Pancreas (tissue), 10 donors: ENCODE data around the gene SRGAP3. TPM values are rescaled to one million over a fixed set of nuclear protein-coding genes. Genes with fewer than 3 reads are reported as not detected.

Experiments
- ATAC-seq, 4 donors: fragments of 200-7000 bp; cut with Tn5 transposase; one replicate each; pipeline versions ENCODE4 v1.8.0 to v1.9.1; 2020; ENCODE audit warnings: mild to moderate bottlenecking in 4 of 4, moderate library complexity in 4 of 4
- DNase-seq, 6 donors: peaks; one replicate each; pipeline ENCODE4 v3.0.0-alpha.2; 2020
- FAIRE-seq: peaks from 2 replicates; lab custom pipeline; 2012; peaks lifted over from hg19 to GRCh38; lab: Jason Lieb, UNC
- H3K27ac ChIP-seq, 4 donors: fragments of 200-600 bp; sonication (generic); 1 replicate in 3 of 4; 2 replicates in 1 of 4; pipeline versions ENCODE4 v1.5.0 to v1.8.0; 2020
- H3K27me3 ChIP-seq, 4 donors: fragments of 200-600 bp; one replicate each; pipeline ENCODE4 v1.8.0; 2021
- H3K36me3 ChIP-seq, 3 donors: fragments of 200-600 bp; sonication (generic) in 1 of 3; one replicate each; pipeline versions ENCODE4 v1.5.0 to v1.8.0; 2020 to 2021
- H3K4me1 ChIP-seq, 3 donors: fragments of 200-600 bp; one replicate each; pipeline ENCODE4 v1.8.0; 2021
- H3K4me3 ChIP-seq, 4 donors: fragments of 200-600 bp; sonication (generic) in 2 of 4; one replicate each; pipeline versions ENCODE4 v1.5.0 to v1.8.0; 2020 to 2021
- H3K9me3 ChIP-seq, 4 donors: fragments of 200-600 bp; one replicate each; pipeline ENCODE4 v1.8.0; 2021
- CTCF ChIP-seq, 4 donors: fragments of 200-600 bp; sonication (generic) in 3 of 4; IDR thresholded peaks; one replicate each; pipeline versions ENCODE4 v1.5.0 to v1.8.0; 2021; ENCODE audit warnings: antibody characterized with exemption in 4 of 4
- WGBS, 2 donors: extraction: QIAGEN DNeasy Blood & Tissue Kit; methylation state at CpG; one replicate each; pipeline ENCODE4 v1.1.7; 2013; 5-methylcytosine and 5-hydroxymethylcytosine counted together
- intact Hi-C, 3 donors: fragments of 100-400 bp; cut with DNase I; formaldehyde crosslinking; loops; one replicate each; pipeline versions ENCODE4 v1.11.1 to v1.14.2; 2022
- polyA plus RNA-seq, 2 donors: library from polyadenylated mRNA; stranded (reverse); fragments of 200-250 nt; gene quantifications; one replicate each; pipeline ENCODE4 v1.2.3, GENCODE V29; 2013
- total RNA-seq, 6 donors: library from RNA; stranded (reverse); fragmentation: NEBNext Ultra II Directional in 4 of 6; extraction: Animal tissue kit (Norgen Biotek cat#: 25700) in 4 of 6; gene quantifications; one replicate each; pipeline versions ENCODE4 v1.2.1 to v1.2.4, GENCODE V29; 2021 to 2023
- donor health status: healthy with polysubstance abuse.
- donor health status: DM: no; HTN: no; CAD: no; lungs with moderate emphysema.
- donor health status: DM: no; HTN: no; CAD: no.
- donor health status: control.
- donor health status: control.
- donor health status: Bipolar disorder and iron deficiency.
- donor health status: DM: yes; HTN: yes; CAD: no.
- donor health status: DM: no; HTN: no; CAD: no.
- donor health status: DM: no; HTN: no; CAD: no.
- donor health status: DM: yes; HTN: yes; CAD: no.

SRGAP3 gene
- total and polyA plus RNA-seq, 8 donors: 1.9 to 6.5 (median 3.0) TPM

GRCh38 chr3:9250236-9250635 is 790 bp upstream of the SRGAP3 start:
- FAIRE-seq: no peak
- no peak for ATAC-seq
- no peak for TF ChIP-seq CTCF (IDR thresholded peaks at IDR 0.05)
- intact Hi-C loops: no loop called here
- Histone ChIP-seq H3K9me3 (no peaks in the 10 kb centered on the region), H3K4me1 (peaks cover 0 to 4% (median 0%) of the 10 kb centered on the region in 3 donors), H3K27ac (peak overlapping the region in 3 of 4 donors; percentile 42 to 58 (median 57)), H3K36me3 (no peaks in the 10 kb centered on the region), H3K27me3 (no peaks in the 10 kb centered on the region), H3K4me3 (no peak overlapping the region)
- 60 to 61% methylated on average over 4 of the region's 4 CpGs for WGBS, 2 donors
- DNase-seq: no peak

- Histone ChIP-seq H3K36me3 (no peaks in the 10 kb centered on the region), H3K4me1 (peaks cover 0 to 4% (median 0%) of the 10 kb centered on the region in 3 donors), H3K9me3 (no peaks in the 10 kb centered on the region), H3K27ac (peak overlapping the region in 1 of 4 donors; percentile 58), H3K4me3 (peak overlapping the region; percentile 16 to 51 (median 41)), H3K27me3 (no peaks in the 10 kb centered on the region)
- DNase-seq (no peak), FAIRE-seq (no peak), ATAC-seq (peak in 3 of 4 donors; percentile 34 to 49 (median 41))
- intact Hi-C loops: no loop called here
- WGBS, 2 donors: 6 to 8% methylated on average over 13 of the region's 13 CpGs
- no peak for TF ChIP-seq CTCF (IDR thresholded peaks at IDR 0.05)
Measured at GRCh38 chr3:9248522-9249271, 749 bp downstream of the SRGAP3 start.

- no peak for TF ChIP-seq CTCF (IDR thresholded peaks at IDR 0.05)
- Histone ChIP-seq H3K4me1 (peaks cover 0 to 4% (median 0%) of the 10 kb centered on the region in 3 donors), H3K9me3 (no peaks in the 10 kb centered on the region), H3K27me3 (no peaks in the 10 kb centered on the region), H3K27ac (no peak overlapping the region), H3K36me3 (no peaks in the 10 kb centered on the region), H3K4me3 (peak overlapping the region in 2 of 4 donors; percentile 47 to 51)
- FAIRE-seq (no peak), DNase-seq (no peak), ATAC-seq (no peak)
- intact Hi-C loops: no loop called here
- 60 to 64% methylated on average over 19 of the region's 19 CpGs for WGBS, 2 donors
Measured at GRCh38 chr3:9247941-9248521, 1.4 kb downstream of the SRGAP3 start.

GRCh38 chr3:9247361-9247940 is 2.0 kb downstream of the SRGAP3 start:
- H3K27ac ChIP-seq: no peak overlapping the region
- no peaks in the 10 kb centered on the region for H3K27me3 ChIP-seq
- H3K36me3 ChIP-seq: no peaks in the 10 kb centered on the region
- intact Hi-C loops: no loop called here
- 82 to 83% methylated on average over 12 of the region's 12 CpGs for WGBS, 2 donors
- no peak for TF ChIP-seq CTCF (IDR thresholded peaks at IDR 0.05)
- no peak for ATAC-seq
- H3K4me1 ChIP-seq: peaks cover 0 to 4% (median 0%) of the 10 kb centered on the region in 3 donors
- no peak for FAIRE-seq
- H3K9me3 ChIP-seq: no peaks in the 10 kb centered on the region
- H3K4me3 ChIP-seq: peak overlapping the region in 1 of 4 donors; percentile 51
- DNase-seq: no peak
